HCT116 (cell line): ENCODE results near the gene RAPGEF2. TPM values are rescaled to one million over a fixed set of nuclear protein-coding genes. Genes with fewer than 3 reads are reported as not detected.

ENCODE experiments used
- ATAC-seq: fragments of 200-7000 bp; cut with Tn5 transposase; 2 replicates; pipeline ENCODE4 v1.9.1; 2020; ENCODE audit warnings: mild to moderate bottlenecking, moderate library complexity
- BruUV-seq: library from RNA; stranded (reverse); fragments of 400-500 nt; replicated peaks from 2 replicates; lab custom pipeline; 2021; lab: Mats Ljungman, UMichigan
- CTCF ChIA-PET: fragments of 300-600 bp; sonication (Branson Sonifier 250); formaldehyde crosslinking; loops from one replicate; lab custom pipeline; 2021; ENCODE audit warnings: antibody characterized with exemption; lab: Charles Lee
- POLR2A ChIA-PET: fragments of 300-600, 350-600 bp; sonication (Branson Sonifier 250); formaldehyde crosslinking; loops from one replicate; lab custom pipeline; 2021; ENCODE audit warnings: antibody characterized with exemption; lab: Charles Lee
- RAD21 ChIA-PET, 2 experiments: fragments of 300-600 bp; sonication (Branson Sonifier 250); formaldehyde crosslinking; loops; one replicate each; lab custom pipeline; 2023; ENCODE audit warnings: low total read pairs in 2 of 2; ENCODE audit not compliant: uncharacterized antibody in 2 of 2, unreplicated experiment in 2 of 2, low non-redundant PET in 1 of 2; lab: Charles Lee
- DNase-seq: peaks from one replicate; pipeline ENCODE4 v3.0.0-alpha.2; 2010; ENCODE audit warnings: low read depth, low spot score
- H2AFZ ChIP-seq: fragments of 200-600 bp; shearing (Covaris generic), sonication (generic); 2 replicates; pipeline ENCODE4 v1.6.1; 2017; ENCODE audit warnings: low read depth, mixed run types, mixed read lengths, antibody characterized with exemption, low read length; ENCODE audit not compliant: poor library complexity, severe bottlenecking
- H3K27ac ChIP-seq: 2 replicates; pipeline ENCODE4 v1.5.1; 2012; ENCODE audit warnings: low read depth, low read length
- H3K27me3 ChIP-seq: fragments of 200-600 bp; sonication (generic); 2 replicates; pipeline ENCODE4 v1.6.1; 2016; ENCODE audit warnings: mixed run types, low read length, mixed read lengths; ENCODE audit not compliant: insufficient read depth
- H3K36me3 ChIP-seq, 2 experiments: fragments of 200-500 bp in 1 of 2; fragments of 200-600 bp in 1 of 2; sonication (Bioruptor generic) in 1 of 2; sonication (generic) in 1 of 2; 2 replicates each; pipeline versions ENCODE4 v1.5.1 to v1.6.1; 2014 to 2016; ENCODE audit warnings: low read length in 2 of 2, inconsistent platforms in 1 of 2, mixed read lengths in 1 of 2, mixed run types in 1 of 2; ENCODE audit not compliant: insufficient read depth in 2 of 2, control insufficient read depth in 1 of 2
- H3K4me1 ChIP-seq, 2 experiments: fragments of 200-600 bp in 1 of 2; sonication (generic) in 1 of 2; 2 replicates each; pipeline versions ENCODE4 v1.5.1 to v1.6.1; 2012 to 2017; ENCODE audit warnings: low read length in 2 of 2, inconsistent platforms in 1 of 2, mild to moderate bottlenecking in 1 of 2, mixed read lengths in 1 of 2, mixed run types in 1 of 2, moderate library complexity in 1 of 2; ENCODE audit not compliant: insufficient read depth in 2 of 2, control insufficient read depth in 1 of 2
- H3K4me2 ChIP-seq: fragments of 200-600 bp; sonication (generic); 2 replicates; pipeline ENCODE4 v1.6.1; 2017; ENCODE audit warnings: mixed run types, low read length, mixed read lengths
- H3K4me3 ChIP-seq, 2 experiments: fragments of 200-600 bp in 1 of 2; sonication (generic) in 1 of 2; replicated peaks in 1 of 2; 2 replicates each; pipeline ENCODE4 v1.5.1; 2011 to 2016; ENCODE audit warnings: low read length in 2 of 2, control low read depth in 1 of 2, low read depth in 1 of 2, mild to moderate bottlenecking in 1 of 2, mixed read lengths in 1 of 2, mixed run types in 1 of 2
- H3K79me2 ChIP-seq: fragments of 200-600 bp; sonication (generic); 2 replicates; pipeline ENCODE4 v1.6.1; 2017; ENCODE audit warnings: mild to moderate bottlenecking, mixed run types, low read length, moderate library complexity, mixed read lengths; ENCODE audit not compliant: insufficient read depth
- H3K9ac ChIP-seq: fragments of 200-600 bp; sonication (generic); 2 replicates; pipeline ENCODE4 v1.6.1; 2016; ENCODE audit warnings: low read length, mixed read lengths
- H3K9me2 ChIP-seq: fragments of 200-600 bp; sonication (generic), shearing (Covaris generic); 2 replicates; pipeline ENCODE4 v1.6.1; 2017; ENCODE audit warnings: mixed run types, mild to moderate bottlenecking, moderate library complexity; ENCODE audit not compliant: insufficient read depth
- H3K9me3 ChIP-seq, 2 experiments: fragments of 200-500 bp in 1 of 2; fragments of 200-600 bp in 1 of 2; sonication (Bioruptor generic) in 1 of 2; sonication (generic) in 1 of 2; 2 replicates each; pipeline ENCODE4 v1.6.1; 2014 to 2017; ENCODE audit warnings: low read length in 2 of 2, mixed read lengths in 2 of 2, inconsistent platforms in 1 of 2, low read depth in 1 of 2, mild to moderate bottlenecking in 1 of 2, mixed run types in 1 of 2, moderate library complexity in 1 of 2; ENCODE audit not compliant: control insufficient read depth in 1 of 2, insufficient read depth in 1 of 2
- H4K20me1 ChIP-seq: fragments of 200-600 bp; sonication (generic), shearing (Covaris generic); 2 replicates; pipeline ENCODE4 v1.6.1; 2017; ENCODE audit warnings: mixed run types, mild to moderate bottlenecking, moderate library complexity; ENCODE audit not compliant: insufficient read depth
- CBX3 ChIP-seq: IDR thresholded peaks from 2 replicates; pipeline ENCODE4 v1.6.1; 2012; ENCODE audit warnings: low read depth
- CTCF ChIP-seq, 3 experiments: fragments of 200-600 bp in 1 of 3; sonication (generic) in 1 of 3; IDR thresholded peaks in 2 of 3; conservative IDR thresholded peaks in 1 of 3; 2 replicates each; pipeline ENCODE4 v1.5.1; 2012 to 2017; ENCODE audit warnings: low read depth in 2 of 3, low read length in 2 of 3, antibody characterized with exemption in 1 of 3, borderline replicate concordance in 1 of 3, control low read depth in 1 of 3, mild to moderate bottlenecking in 1 of 3, mixed read lengths in 1 of 3, mixed run types in 1 of 3, moderate library complexity in 1 of 3; ENCODE audit not compliant: insufficient read depth in 1 of 3
- EGR1 ChIP-seq: IDR thresholded peaks from 2 replicates; pipeline ENCODE4 v1.6.1; 2012; ENCODE audit warnings: low read depth
- ELF1 ChIP-seq: IDR thresholded peaks from 2 replicates; pipeline ENCODE4 v1.6.1; 2012; ENCODE audit warnings: low read depth, borderline replicate concordance
- EZH2 ChIP-seq: fragments of 200-600 bp; sonication (generic); IDR thresholded peaks from 2 replicates; pipeline ENCODE4 v1.6.1; 2017; ENCODE audit warnings: antibody characterized with exemption, mixed run types
- FOSL1 ChIP-seq: IDR thresholded peaks from 2 replicates; pipeline ENCODE4 v1.6.1; 2012; ENCODE audit warnings: low read depth
- JUND ChIP-seq: IDR thresholded peaks from 2 replicates; pipeline ENCODE4 v1.6.1; 2012
- MAX ChIP-seq: IDR thresholded peaks from 2 replicates; pipeline ENCODE4 v1.6.1; 2012
- RAD21 ChIP-seq: IDR thresholded peaks from 2 replicates; pipeline ENCODE4 v1.6.1; 2012; ENCODE audit warnings: low read depth, mild to moderate bottlenecking
- SP1 ChIP-seq: IDR thresholded peaks from 2 replicates; pipeline ENCODE4 v1.6.1; 2012; ENCODE audit warnings: low read depth
- SRF ChIP-seq: IDR thresholded peaks from 2 replicates; pipeline ENCODE4 v1.6.1; 2012; ENCODE audit warnings: low read depth
- YY1 ChIP-seq: IDR thresholded peaks from 2 replicates; pipeline ENCODE4 v1.6.1; 2011; ENCODE audit warnings: low read length, low read depth, moderate library complexity, mild to moderate bottlenecking; ENCODE audit not compliant: insufficient replicate concordance; ENCODE audit errors: extremely low read depth
- ZFX ChIP-seq: fragments of 450-650 bp; IDR thresholded peaks from 2 replicates; pipeline ENCODE4 v1.6.1; 2017
- intact Hi-C: fragments of 100-400 bp; cut with micrococcal nuclease; formaldehyde crosslinking; loops from 2 replicates; pipeline ENCODE4 v1.10.0; 2022
- total RNA-seq: library from RNA; stranded (reverse); gene quantifications from one replicate; pipeline ENCODE4 v1.2.1, GENCODE V29; 2021; ENCODE audit not compliant: unreplicated experiment
- TF ChIP-seq, protein P1 (sequence below): IDR thresholded peaks from 2 replicates; pipeline ENCODE4 v1.6.1; 2012
- TF ChIP-seq, protein P2 (sequence below): IDR thresholded peaks from 2 replicates; pipeline ENCODE4 v1.6.1; 2012; ENCODE audit warnings: low read depth

Gene RAPGEF2
- total RNA-seq, 1 experiment from 2014 or later: 21.2 TPM

GRCh38 chr4:159305129-159305528, 202.2 kb downstream of the RAPGEF2 start:
- Histone ChIP-seq H3K4me3 (no peak overlapping the region), H3K9me2 (no peaks in the 10 kb centered on the region), H3K36me3 (no peaks in the 10 kb centered on the region), H2AFZ (no peak overlapping the region), H3K27me3 (no peaks in the 10 kb centered on the region), H3K27ac (no peak overlapping the region), H3K4me1 (peaks cover 0 to 12% of the 10 kb centered on the region in 2 experiments; a peak in 2 of 4 replicates), H3K79me2 (no peaks in the 10 kb centered on the region), H4K20me1 (no peaks in the 10 kb centered on the region; the same call in 1 of the 2 replicates), H3K9ac (no peak overlapping the region), H3K4me2 (no peak overlapping the region), H3K9me3 (no peaks in the 10 kb centered on the region)
- BruUV-seq: no TSS peak
- ChIA-PET POLR2A (no interaction called here), CTCF (no interaction called here), RAD21 (no interaction called here)
- intact Hi-C loops: no loop called here
- no peak for DNase-seq
- TF ChIP-seq JUND (no peak), EZH2 (no peak)
- TF ChIP-seq, protein P1, sequence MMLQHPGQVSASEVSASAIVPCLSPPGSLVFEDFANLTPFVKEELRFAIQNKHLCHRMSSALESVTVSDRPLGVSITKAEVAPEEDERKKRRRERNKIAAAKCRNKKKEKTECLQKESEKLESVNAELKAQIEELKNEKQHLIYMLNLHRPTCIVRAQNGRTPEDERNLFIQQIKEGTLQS: no peak
- ATAC-seq: no peak

DNA sequence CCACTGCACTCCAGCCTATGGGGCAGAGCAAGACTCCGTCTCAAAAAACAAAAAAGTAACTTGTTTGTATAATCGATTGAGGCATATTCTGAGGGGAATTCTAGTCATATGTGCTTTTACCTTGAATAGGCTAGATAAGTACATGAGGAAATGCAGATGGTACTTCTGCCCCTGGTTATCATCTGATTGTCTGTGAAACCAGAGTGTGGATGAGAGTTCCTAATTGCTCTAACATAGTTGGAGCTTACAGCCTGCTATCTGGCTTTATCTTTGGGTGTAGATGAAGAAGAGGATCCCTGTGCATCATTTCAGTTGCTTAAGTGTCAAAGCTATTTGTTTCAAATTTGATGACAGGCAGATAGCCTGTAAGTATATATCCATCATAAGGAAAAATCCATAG, 205.1 kb downstream of the RAPGEF2 start:
- DNase-seq: no peak
- Histone ChIP-seq H3K36me3 (no peaks in the 10 kb centered on the region), H3K9me3 (no peaks in the 10 kb centered on the region), H3K79me2 (no peaks in the 10 kb centered on the region), H2AFZ (no peak overlapping the region), H3K4me3 (no peak overlapping the region), H3K4me1 (peaks cover 0 to 12% of the 10 kb centered on the region in 2 experiments; a peak in 2 of 4 replicates), H4K20me1 (no peaks in the 10 kb centered on the region; the same call in 1 of the 2 replicates), H3K9me2 (no peaks in the 10 kb centered on the region), H3K27ac (no peak overlapping the region), H3K9ac (no peak overlapping the region), H3K27me3 (no peaks in the 10 kb centered on the region), H3K4me2 (no peak overlapping the region)
- ChIA-PET CTCF (no interaction called here), POLR2A (no interaction called here), RAD21 (no interaction called here)
- no peak for ATAC-seq
- BruUV-seq: no TSS peak
- intact Hi-C loops: no loop called here
- TF ChIP-seq RAD21 (no peak), ZFX (no peak), SRF (no peak), ELF1 (no peak), JUND (no peak), CBX3 (no peak), CTCF (IDR thresholded peaks at IDR 0.05 in 2 of 3, conservative IDR thresholded peaks at IDR 0.05 in 1 of 3; ENCODE audit: borderline replicate concordance in 1 of 3, insufficient read depth in 1 of 3, low read depth in 2 of 3, low read length in 2 of 3) (no peak), YY1 (no peak), FOSL1 (no peak), EGR1 (no peak), MAX (no peak), SP1 (no peak)
- TF ChIP-seq, protein P1: no peak
- TF ChIP-seq, protein P2, sequence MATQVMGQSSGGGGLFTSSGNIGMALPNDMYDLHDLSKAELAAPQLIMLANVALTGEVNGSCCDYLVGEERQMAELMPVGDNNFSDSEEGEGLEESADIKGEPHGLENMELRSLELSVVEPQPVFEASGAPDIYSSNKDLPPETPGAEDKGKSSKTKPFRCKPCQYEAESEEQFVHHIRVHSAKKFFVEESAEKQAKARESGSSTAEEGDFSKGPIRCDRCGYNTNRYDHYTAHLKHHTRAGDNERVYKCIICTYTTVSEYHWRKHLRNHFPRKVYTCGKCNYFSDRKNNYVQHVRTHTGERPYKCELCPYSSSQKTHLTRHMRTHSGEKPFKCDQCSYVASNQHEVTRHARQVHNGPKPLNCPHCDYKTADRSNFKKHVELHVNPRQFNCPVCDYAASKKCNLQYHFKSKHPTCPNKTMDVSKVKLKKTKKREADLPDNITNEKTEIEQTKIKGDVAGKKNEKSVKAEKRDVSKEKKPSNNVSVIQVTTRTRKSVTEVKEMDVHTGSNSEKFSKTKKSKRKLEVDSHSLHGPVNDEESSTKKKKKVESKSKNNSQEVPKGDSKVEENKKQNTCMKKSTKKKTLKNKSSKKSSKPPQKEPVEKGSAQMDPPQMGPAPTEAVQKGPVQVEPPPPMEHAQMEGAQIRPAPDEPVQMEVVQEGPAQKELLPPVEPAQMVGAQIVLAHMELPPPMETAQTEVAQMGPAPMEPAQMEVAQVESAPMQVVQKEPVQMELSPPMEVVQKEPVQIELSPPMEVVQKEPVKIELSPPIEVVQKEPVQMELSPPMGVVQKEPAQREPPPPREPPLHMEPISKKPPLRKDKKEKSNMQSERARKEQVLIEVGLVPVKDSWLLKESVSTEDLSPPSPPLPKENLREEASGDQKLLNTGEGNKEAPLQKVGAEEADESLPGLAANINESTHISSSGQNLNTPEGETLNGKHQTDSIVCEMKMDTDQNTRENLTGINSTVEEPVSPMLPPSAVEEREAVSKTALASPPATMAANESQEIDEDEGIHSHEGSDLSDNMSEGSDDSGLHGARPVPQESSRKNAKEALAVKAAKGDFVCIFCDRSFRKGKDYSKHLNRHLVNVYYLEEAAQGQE: no peak
